Measurements from ENCODE around the gene UGCG.
A peak's percentile ranks its signal among the peaks of the same experiment; 100 is the strongest.

Gene UGCG

GRCh38 chr9:111926421-111926875, 29.8 kb downstream of the UGCG start:
- DNase-seq (ENCODE audit: low read depth): no peak
- TF ChIP-seq, protein P1, sequence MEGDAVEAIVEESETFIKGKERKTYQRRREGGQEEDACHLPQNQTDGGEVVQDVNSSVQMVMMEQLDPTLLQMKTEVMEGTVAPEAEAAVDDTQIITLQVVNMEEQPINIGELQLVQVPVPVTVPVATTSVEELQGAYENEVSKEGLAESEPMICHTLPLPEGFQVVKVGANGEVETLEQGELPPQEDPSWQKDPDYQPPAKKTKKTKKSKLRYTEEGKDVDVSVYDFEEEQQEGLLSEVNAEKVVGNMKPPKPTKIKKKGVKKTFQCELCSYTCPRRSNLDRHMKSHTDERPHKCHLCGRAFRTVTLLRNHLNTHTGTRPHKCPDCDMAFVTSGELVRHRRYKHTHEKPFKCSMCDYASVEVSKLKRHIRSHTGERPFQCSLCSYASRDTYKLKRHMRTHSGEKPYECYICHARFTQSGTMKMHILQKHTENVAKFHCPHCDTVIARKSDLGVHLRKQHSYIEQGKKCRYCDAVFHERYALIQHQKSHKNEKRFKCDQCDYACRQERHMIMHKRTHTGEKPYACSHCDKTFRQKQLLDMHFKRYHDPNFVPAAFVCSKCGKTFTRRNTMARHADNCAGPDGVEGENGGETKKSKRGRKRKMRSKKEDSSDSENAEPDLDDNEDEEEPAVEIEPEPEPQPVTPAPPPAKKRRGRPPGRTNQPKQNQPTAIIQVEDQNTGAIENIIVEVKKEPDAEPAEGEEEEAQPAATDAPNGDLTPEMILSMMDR (IDR thresholded peaks at IDR 0.05; ENCODE audit: insufficient read depth, low read depth, low read length, missing control alignments): no peak

GRCh38 chr9:111928359-111928720, 31.7 kb downstream of the UGCG start:
- DNase-seq (ENCODE audit: low read depth): peak; percentile 23
- TF ChIP-seq, protein P1 (IDR thresholded peaks at IDR 0.05; ENCODE audit: insufficient read depth, low read depth, low read length, missing control alignments): no peak
- no peak overlapping the region for H3K4me3 ChIP-seq (ENCODE audit: low read length)

More at GRCh38 chr9:111926421-111926875, 29.8 kb downstream of the UGCG start:
- H3K4me3 ChIP-seq (ENCODE audit: low read length): no peak overlapping the region

DNA sequence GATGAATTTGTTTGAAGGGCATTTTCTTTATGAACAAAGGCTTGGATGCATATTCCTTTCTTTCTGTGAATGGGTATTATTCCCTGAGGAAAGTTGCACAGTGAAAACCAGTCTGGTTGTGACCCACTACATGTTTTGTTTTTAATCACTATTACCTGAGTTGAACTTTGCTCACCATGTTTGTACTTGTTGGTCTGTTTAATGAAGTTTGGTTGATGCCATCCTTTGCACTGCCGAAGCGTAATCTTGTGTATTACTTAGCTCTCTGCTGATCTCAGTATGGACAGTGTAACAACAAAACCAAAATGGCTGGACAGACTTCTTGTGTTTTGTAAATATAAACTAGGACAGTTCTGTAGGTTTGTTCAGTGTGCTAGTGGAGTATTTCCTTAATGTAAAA, 38.1 kb downstream of the UGCG start:
- TF ChIP-seq, protein P1 (IDR thresholded peaks at IDR 0.05; ENCODE audit: insufficient read depth, low read depth, low read length, missing control alignments): no peak
- H3K4me3 ChIP-seq (ENCODE audit: low read length): no peak overlapping the region
- DNase-seq (ENCODE audit: low read depth): no peak

DNA sequence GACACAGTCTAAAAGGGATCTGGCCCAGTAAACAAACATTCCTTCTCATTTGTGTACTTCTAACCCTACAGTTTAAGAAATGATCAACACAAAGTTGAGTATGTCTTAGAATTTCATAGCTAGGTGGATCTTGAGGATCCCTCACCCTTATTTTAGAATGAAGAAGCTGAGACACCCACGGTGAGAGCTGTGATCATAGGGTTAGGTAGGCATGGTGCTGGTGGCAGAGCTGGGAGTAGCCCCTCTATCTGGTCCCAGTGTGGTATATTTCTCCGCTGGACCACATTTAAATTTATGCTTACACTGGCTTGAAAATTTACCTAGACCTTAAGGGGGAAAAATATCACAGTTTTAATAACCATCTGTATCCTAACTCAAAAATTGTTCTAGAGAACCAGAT, 39.8 kb downstream of the UGCG start:
- TF ChIP-seq, protein P1 (IDR thresholded peaks at IDR 0.05; ENCODE audit: insufficient read depth, low read depth, low read length, missing control alignments): no peak
- DNase-seq (ENCODE audit: low read depth): no peak
- H3K4me3 ChIP-seq (ENCODE audit: low read length): no peak overlapping the region

- no peak for DNase-seq (ENCODE audit: low read depth)
- TF ChIP-seq, protein P1 (IDR thresholded peaks at IDR 0.05; ENCODE audit: insufficient read depth, low read depth, low read length, missing control alignments): no peak
- no peak overlapping the region for H3K4me3 ChIP-seq (ENCODE audit: low read length)
Observed at GRCh38 chr9:111937301-111937700, 40.7 kb downstream of the UGCG start.

GRCh38 chr9:111937781-111938426, 41.3 kb downstream of the UGCG start:
- no peak overlapping the region for H3K4me3 ChIP-seq (ENCODE audit: low read length)
- TF ChIP-seq, protein P1 (IDR thresholded peaks at IDR 0.05; ENCODE audit: insufficient read depth, low read depth, low read length, missing control alignments): no peak
- DNase-seq (ENCODE audit: low read depth): no peak

- TF ChIP-seq, protein P1 (IDR thresholded peaks at IDR 0.05; ENCODE audit: insufficient read depth, low read depth, low read length, missing control alignments): no peak
- H3K4me3 ChIP-seq (ENCODE audit: low read length): no peak overlapping the region
- no peak for DNase-seq (ENCODE audit: low read depth)
Observed at GRCh38 chr9:111938427-111938800, 41.8 kb downstream of the UGCG start.
